Osteocyte (in vitro differentiated cells): Measurements from ENCODE around the gene HEBP1. TPM values are rescaled to one million over a fixed set of nuclear protein-coding genes. Genes with fewer than 3 reads are reported as not detected.
A peak's percentile ranks its signal among the peaks of the same experiment; 100 is the strongest.

Experiments used
- DNase-seq: peaks from one replicate; pipeline ENCODE4 v3.0.0; 2021; ENCODE audit warnings: mixed read lengths; ENCODE audit not compliant: unreplicated experiment; ENCODE audit errors: extremely low spot score
- H3K27ac Mint-ChIP-seq: one replicate; pipeline ENCODE4 v1.8.0; 2021; ENCODE audit warnings: mild to moderate bottlenecking, mixed read lengths; ENCODE audit not compliant: unreplicated experiment
- H3K27me3 Mint-ChIP-seq: one replicate; pipeline ENCODE4 v1.8.0; 2021; ENCODE audit warnings: mixed read lengths; ENCODE audit not compliant: unreplicated experiment
- H3K36me3 Mint-ChIP-seq: one replicate; pipeline ENCODE4 v1.8.0; 2021; ENCODE audit warnings: mixed read lengths; ENCODE audit not compliant: unreplicated experiment
- H3K4me1 Mint-ChIP-seq: one replicate; pipeline ENCODE4 v1.8.0; 2021; ENCODE audit warnings: mixed read lengths; ENCODE audit not compliant: unreplicated experiment
- H3K4me3 Mint-ChIP-seq: one replicate; pipeline ENCODE4 v1.8.0; 2021; ENCODE audit warnings: mild to moderate bottlenecking, moderate library complexity, mixed read lengths; ENCODE audit not compliant: unreplicated experiment
- H3K9me3 Mint-ChIP-seq: one replicate; pipeline ENCODE4 v1.8.0; 2021; ENCODE audit warnings: mixed read lengths; ENCODE audit not compliant: unreplicated experiment
- CTCF ChIP-seq: fragments of 200-600 bp; sonication (generic); IDR thresholded peaks from 2 replicates; pipeline ENCODE4 v1.5.0; 2021; ENCODE audit warnings: antibody characterized with exemption, mild to moderate bottlenecking, moderate library complexity
- total RNA-seq: library from RNA; stranded (reverse); gene quantifications from 2 replicates; pipeline ENCODE4 v1.2.1, GENCODE V29; 2021

Gene HEBP1
- total RNA-seq, 1 donor from 2014 or later, result 54.8 TPM

DNA sequence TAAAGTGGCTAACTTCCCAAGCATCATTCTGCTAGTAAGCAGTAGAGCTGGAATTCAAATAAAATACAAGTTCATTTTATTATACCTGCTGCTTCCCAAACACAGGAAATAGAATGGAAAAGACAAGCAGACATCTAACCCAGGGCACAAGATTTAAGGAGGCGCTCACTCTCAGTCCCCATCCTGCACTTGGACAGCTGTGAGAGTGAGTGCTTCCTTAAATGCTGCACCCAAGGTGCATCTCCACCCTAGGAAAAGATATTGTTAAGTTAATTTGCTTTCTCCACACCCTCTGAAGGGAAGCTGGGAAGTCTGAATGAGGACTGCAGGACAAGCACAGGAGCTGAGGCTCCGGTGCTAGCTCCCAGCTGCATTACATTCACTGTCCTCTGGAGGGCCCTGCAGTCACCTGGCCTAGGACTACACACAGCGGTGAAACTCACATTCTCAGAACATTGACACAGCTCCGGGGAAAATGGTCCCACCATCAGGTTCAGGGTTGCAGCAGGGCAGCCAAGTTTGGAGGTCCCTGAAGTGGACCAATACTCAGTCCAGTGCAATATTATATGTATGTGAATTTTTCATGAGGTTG, 14.2 kb downstream of the HEBP1 start:
- Mint-ChIP-seq H3K4me1 (peaks cover 12% of the 10 kb centered on the region), H3K27me3 (no peaks in the 10 kb centered on the region), H3K27ac (no peak overlapping the region), H3K4me3 (no peak overlapping the region), H3K9me3 (no peaks in the 10 kb centered on the region), H3K36me3 (peaks cover 26% of the 10 kb centered on the region)
- no peak for DNase-seq
- TF ChIP-seq CTCF, result peak; percentile 49

DNA sequence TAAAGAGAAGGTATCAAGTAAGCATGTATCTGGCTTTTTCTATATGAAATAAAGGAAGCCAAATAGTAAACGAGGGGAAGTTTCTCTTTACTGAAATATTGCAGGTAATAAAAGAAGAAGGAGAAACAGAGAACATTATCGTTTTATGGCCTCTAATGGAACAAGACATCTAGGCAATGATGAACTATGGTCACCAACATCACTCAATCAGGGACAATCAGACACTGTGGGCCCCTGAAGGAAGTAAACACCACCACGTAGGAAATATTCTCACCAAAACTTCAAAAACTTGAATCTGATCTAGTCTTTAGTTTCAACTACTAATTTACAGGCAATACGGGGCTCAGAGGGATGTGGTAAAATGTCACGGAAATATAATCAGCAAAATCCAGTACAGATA, 15.9 kb downstream of the HEBP1 start:
- Mint-ChIP-seq H3K36me3 (peaks cover 22% of the 10 kb centered on the region), H3K9me3 (no peaks in the 10 kb centered on the region), H3K27me3 (no peaks in the 10 kb centered on the region), H3K4me3 (no peak overlapping the region), H3K4me1 (peaks cover 6% of the 10 kb centered on the region), H3K27ac (no peak overlapping the region)
- no peak for DNase-seq
- no peak for TF ChIP-seq CTCF

- Mint-ChIP-seq H3K4me1 (peaks cover 6% of the 10 kb centered on the region), H3K4me3 (no peak overlapping the region), H3K9me3 (no peaks in the 10 kb centered on the region), H3K36me3 (peaks cover 19% of the 10 kb centered on the region), H3K27ac (peak overlapping the region; percentile 19), H3K27me3 (no peaks in the 10 kb centered on the region)
- TF ChIP-seq CTCF, result peak; percentile 78
- DNase-seq, result no peak
Measured at GRCh38 chr12:12983420-12984035, 16.5 kb downstream of the HEBP1 start.

DNA sequence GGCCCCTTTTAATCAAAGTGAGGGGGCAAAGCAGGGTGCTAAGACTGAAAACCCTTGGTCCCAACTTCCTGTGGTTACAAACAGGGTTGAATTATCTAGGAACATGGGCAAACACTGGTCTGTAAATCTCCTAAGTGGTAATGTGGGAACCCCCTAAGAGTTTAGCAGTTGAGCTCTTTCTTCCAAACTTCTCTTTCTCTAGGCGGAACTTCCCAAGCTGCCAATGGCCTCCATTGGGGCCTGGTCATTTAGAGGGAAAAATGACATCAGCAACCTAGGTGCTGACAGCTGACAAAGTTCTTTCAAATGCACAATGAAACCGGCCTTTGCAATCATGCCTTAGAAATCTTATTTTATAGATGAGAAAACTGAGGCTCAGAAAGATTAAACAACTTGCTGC, 17.7 kb downstream of the HEBP1 start:
- Mint-ChIP-seq H3K9me3 (no peaks in the 10 kb centered on the region), H3K4me1 (peaks cover 8% of the 10 kb centered on the region), H3K4me3 (no peak overlapping the region), H3K36me3 (peaks cover 15% of the 10 kb centered on the region), H3K27me3 (no peaks in the 10 kb centered on the region), H3K27ac (no peak overlapping the region)
- TF ChIP-seq CTCF, result no peak
- DNase-seq, result no peak

GRCh38 chr12:12979731-12980259, 20.3 kb downstream of the HEBP1 start:
- no peaks in the 10 kb centered on the region for H3K27me3 Mint-ChIP-seq
- DNase-seq, result no peak
- no peak for TF ChIP-seq CTCF
- H3K27ac Mint-ChIP-seq, result no peak overlapping the region
- H3K36me3 Mint-ChIP-seq, result peaks cover 9% of the 10 kb centered on the region
- no peak overlapping the region for H3K4me3 Mint-ChIP-seq
- H3K9me3 Mint-ChIP-seq, result no peaks in the 10 kb centered on the region
- peaks cover 25% of the 10 kb centered on the region for H3K4me1 Mint-ChIP-seq
